Smooth muscle cell (in vitro differentiated cells): Measurements from ENCODE around the gene XRCC4. TPM values are rescaled to one million over a fixed set of nuclear protein-coding genes. Genes with fewer than 3 reads are reported as not detected.

ENCODE experiments used
- DNase-seq: peaks from one replicate; lab custom pipeline; 2025; ENCODE audit not compliant: unreplicated experiment; lab: John Stamatoyannopoulos, UW
- H2AFZ ChIP-seq: fragments of 200-600 bp; sonication (generic); 2 replicates; pipeline ENCODE4 v1.6.0; 2016; ENCODE audit warnings: antibody characterized with exemption, low read depth, mild to moderate bottlenecking
- H3F3A ChIP-seq: fragments of 200-600 bp; sonication (generic); 2 replicates; pipeline ENCODE4 v1.6.0; 2017; ENCODE audit warnings: antibody characterized with exemption, low read depth
- H3K27ac ChIP-seq: fragments of 200-600 bp; sonication (generic); 2 replicates; pipeline ENCODE4 v1.5.1; 2016; ENCODE audit warnings: low read depth, mild to moderate bottlenecking
- H3K27me3 ChIP-seq: fragments of 200-600 bp; sonication (generic); 2 replicates; pipeline ENCODE4 v1.6.1; 2016; ENCODE audit warnings: low read depth, mild to moderate bottlenecking
- H3K36me3 ChIP-seq: fragments of 200-600 bp; sonication (generic); 2 replicates; pipeline ENCODE4 v1.5.1; 2016; ENCODE audit warnings: low read depth
- H3K4me1 ChIP-seq: fragments of 200-600 bp; sonication (generic); 2 replicates; pipeline ENCODE4 v1.5.1; 2016; ENCODE audit warnings: low read depth
- H3K4me2 ChIP-seq: fragments of 200-600 bp; sonication (generic); 2 replicates; pipeline ENCODE4 v1.6.0; 2016; ENCODE audit warnings: mild to moderate bottlenecking
- H3K4me3 ChIP-seq: fragments of 200-600 bp; sonication (generic); 2 replicates; pipeline ENCODE4 v1.5.1; 2016; ENCODE audit warnings: mild to moderate bottlenecking
- H3K79me2 ChIP-seq: fragments of 200-600 bp; sonication (generic); 2 replicates; pipeline ENCODE4 v1.6.0; 2016; ENCODE audit warnings: low read depth, mild to moderate bottlenecking
- H3K9ac ChIP-seq: fragments of 200-600 bp; sonication (generic); 2 replicates; pipeline ENCODE4 v1.6.0; 2016; ENCODE audit warnings: low read depth
- H3K9me3 ChIP-seq: fragments of 200-600 bp; sonication (generic); replicated peaks from 2 replicates; pipeline ENCODE4 v1.5.1; 2016; ENCODE audit warnings: low read depth
- H4K20me1 ChIP-seq: fragments of 200-600 bp; sonication (generic); 2 replicates; pipeline ENCODE4 v1.6.0; 2016; ENCODE audit warnings: low read depth
- WGBS: methylation state at CpG from one replicate; pipeline ENCODE4 v1.1.7; 2016; ENCODE audit warnings: low lambda C conversion rate; 5-methylcytosine and 5-hydroxymethylcytosine counted together
- polyA plus RNA-seq: library from polyadenylated mRNA; unstranded; fragments of >200 nt; fragmentation: Nextera tagmentation; extraction: Ambion mirVana; gene quantifications from 2 replicates; pipeline ENCODE4 v1.2.1, GENCODE V29; 2016
- total RNA-seq: library from RNA; depleted of rRNA; stranded (reverse); fragments of >200 nt; gene quantifications from 2 replicates; pipeline ENCODE4 v1.2.3, GENCODE V29; 2014
- TF ChIP-seq, protein P1 (sequence below): fragments of 200-600 bp; sonication (generic); IDR thresholded peaks from 2 replicates; pipeline ENCODE4 v1.5.1; 2017; ENCODE audit warnings: borderline replicate concordance, mild to moderate bottlenecking, antibody characterized with exemption; ENCODE audit not compliant: insufficient read depth, poor library complexity, severe bottlenecking

XRCC4 gene
- total and polyA plus RNA-seq, 2 experiments from 2014 or later = 98.1 to 110 TPM

DNA sequence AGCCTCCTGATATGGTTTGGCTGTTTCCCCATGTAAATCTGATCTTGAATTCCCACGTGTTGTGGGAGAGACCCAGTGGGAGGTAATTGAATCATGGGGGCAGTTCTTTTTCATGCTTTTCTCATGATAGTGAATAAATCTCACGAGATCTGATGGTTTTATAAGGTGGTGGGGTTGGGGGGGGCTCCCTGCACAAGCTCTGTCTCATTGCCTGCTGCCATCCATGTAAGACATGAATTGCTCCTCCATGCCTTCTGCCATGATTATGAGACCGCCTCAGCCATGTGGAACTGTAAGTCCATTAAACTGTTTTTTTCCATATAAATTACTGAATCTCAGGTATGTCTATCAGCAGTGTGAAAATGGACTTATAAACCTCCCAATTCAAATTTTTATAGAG lies 12.8 kb downstream of the XRCC4 start:
- Histone ChIP-seq H3F3A (peaks cover 3% of the 10 kb centered on the region), H3K27ac (no peak overlapping the region), H4K20me1 (no peaks in the 10 kb centered on the region), H3K36me3 (no peaks in the 10 kb centered on the region), H3K4me2 (no peak overlapping the region), H3K4me3 (no peak overlapping the region), H2AFZ (no peak overlapping the region), H3K27me3 (no peaks in the 10 kb centered on the region), H3K79me2 (peaks cover 34% of the 10 kb centered on the region), H3K4me1 (no peaks in the 10 kb centered on the region), H3K9ac (no peak overlapping the region), H3K9me3 (no peaks in the 10 kb centered on the region)
- TF ChIP-seq, protein P1, sequence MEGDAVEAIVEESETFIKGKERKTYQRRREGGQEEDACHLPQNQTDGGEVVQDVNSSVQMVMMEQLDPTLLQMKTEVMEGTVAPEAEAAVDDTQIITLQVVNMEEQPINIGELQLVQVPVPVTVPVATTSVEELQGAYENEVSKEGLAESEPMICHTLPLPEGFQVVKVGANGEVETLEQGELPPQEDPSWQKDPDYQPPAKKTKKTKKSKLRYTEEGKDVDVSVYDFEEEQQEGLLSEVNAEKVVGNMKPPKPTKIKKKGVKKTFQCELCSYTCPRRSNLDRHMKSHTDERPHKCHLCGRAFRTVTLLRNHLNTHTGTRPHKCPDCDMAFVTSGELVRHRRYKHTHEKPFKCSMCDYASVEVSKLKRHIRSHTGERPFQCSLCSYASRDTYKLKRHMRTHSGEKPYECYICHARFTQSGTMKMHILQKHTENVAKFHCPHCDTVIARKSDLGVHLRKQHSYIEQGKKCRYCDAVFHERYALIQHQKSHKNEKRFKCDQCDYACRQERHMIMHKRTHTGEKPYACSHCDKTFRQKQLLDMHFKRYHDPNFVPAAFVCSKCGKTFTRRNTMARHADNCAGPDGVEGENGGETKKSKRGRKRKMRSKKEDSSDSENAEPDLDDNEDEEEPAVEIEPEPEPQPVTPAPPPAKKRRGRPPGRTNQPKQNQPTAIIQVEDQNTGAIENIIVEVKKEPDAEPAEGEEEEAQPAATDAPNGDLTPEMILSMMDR = no peak
- DNase-seq = no peak
- 98% methylated on average over 3 of the region's 3 CpGs for WGBS

DNA sequence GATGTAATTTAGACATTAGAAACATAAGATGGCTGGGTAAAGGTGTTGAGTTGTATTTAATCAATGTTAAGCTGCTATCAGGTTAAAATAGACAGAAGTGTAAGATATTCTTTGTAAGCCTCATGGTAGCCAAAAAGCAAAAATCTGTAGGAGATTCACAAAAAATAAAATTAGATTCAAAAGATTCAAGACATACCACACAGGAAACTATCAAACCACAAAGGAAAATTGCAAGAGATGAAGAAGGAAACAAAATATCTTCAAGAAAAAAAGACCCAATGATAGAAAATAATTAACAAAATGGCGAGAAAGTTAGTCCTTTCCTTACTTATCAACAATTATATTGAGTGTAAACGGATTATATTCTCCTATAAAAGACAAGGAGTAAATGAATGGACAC lies 15.3 kb downstream of the XRCC4 start:
- H3K9ac ChIP-seq = no peak overlapping the region
- TF ChIP-seq, protein P1 = no peak
- no peaks in the 10 kb centered on the region for H3K9me3 ChIP-seq
- H3K27ac ChIP-seq = no peak overlapping the region
- DNase-seq = no peak
- H2AFZ ChIP-seq = no peak overlapping the region
- H3K79me2 ChIP-seq = peaks cover 39% of the 10 kb centered on the region
- no peaks in the 10 kb centered on the region for H3K4me1 ChIP-seq
- H3K27me3 ChIP-seq = no peaks in the 10 kb centered on the region
- no peak overlapping the region for H3K4me3 ChIP-seq
- 99% methylated on average over 2 of the region's 2 CpGs for WGBS
- H3F3A ChIP-seq = peaks cover 8% of the 10 kb centered on the region
- H4K20me1 ChIP-seq = no peaks in the 10 kb centered on the region
- no peaks in the 10 kb centered on the region for H3K36me3 ChIP-seq
- H3K4me2 ChIP-seq = no peak overlapping the region

DNA sequence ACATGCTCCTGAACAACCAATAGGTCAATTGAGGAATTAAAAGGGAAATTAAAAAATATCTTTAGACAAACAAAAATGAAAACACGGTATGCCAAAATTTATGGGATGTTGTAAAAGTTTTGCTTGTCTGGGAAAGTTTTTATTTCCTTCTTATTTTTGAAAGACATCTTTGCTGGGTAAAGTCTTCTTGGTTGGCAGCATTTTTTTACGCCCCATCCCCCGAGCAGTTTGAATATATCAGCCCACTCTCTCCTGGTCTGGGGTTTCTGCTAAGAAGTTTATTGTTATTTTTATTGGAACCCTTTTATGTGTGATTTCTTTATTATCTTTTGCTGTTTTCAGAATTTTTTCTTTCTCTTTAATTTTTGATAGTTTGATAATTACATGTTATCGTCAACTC lies 16.3 kb downstream of the XRCC4 start:
- Histone ChIP-seq H3K27me3 (no peaks in the 10 kb centered on the region), H3K27ac (no peak overlapping the region), H2AFZ (no peak overlapping the region), H3K9me3 (no peaks in the 10 kb centered on the region), H3K4me2 (no peak overlapping the region), H4K20me1 (no peaks in the 10 kb centered on the region), H3K4me3 (no peak overlapping the region), H3K79me2 (peaks cover 39% of the 10 kb centered on the region), H3K9ac (no peak overlapping the region), H3K36me3 (no peaks in the 10 kb centered on the region), H3K4me1 (peaks cover 7% of the 10 kb centered on the region), H3F3A (peaks cover 8% of the 10 kb centered on the region)
- TF ChIP-seq, protein P1 = no peak
- no peak for DNase-seq
- 100% methylated on average over 4 of the region's 4 CpGs for WGBS

DNA sequence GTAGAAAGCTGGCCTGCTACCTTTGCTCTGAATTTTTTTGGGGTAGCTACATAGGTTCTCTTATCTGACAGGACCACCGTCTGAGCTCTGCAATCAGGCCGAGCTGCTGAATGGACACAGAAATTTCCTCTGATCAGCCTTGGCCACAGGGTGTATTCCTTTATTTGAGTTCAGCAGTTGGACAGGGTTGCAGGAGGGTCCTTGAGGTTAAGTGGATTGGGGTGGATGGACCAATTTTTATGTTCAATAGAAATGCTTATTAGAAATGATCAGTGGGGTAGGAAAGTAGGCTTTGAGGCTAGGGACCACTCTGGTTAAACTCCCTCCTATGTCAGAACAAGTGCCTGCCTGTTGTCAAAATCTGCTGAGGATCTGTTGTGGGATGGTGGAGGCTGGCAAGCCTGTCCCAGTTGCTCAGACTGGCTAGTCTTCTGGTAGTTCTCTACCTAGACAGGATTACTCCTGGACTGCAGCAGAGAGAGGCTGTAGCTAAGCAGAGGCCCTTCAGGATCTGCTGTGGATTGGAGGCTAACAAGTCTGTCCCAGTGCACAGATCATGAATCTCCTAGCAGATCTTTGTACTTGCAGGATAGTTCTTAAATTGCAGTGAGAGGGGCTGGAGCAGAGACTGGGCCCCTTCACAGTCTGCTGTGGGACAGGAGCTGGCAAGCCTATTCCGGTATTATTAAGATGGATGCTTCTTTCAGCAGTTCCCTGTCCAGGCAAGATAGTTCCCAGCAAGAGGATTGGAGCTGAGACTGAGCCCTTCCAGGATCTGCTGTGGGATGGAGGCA lies 18.0 kb downstream of the XRCC4 start:
- Histone ChIP-seq H3K4me2 (peak overlapping the region; percentile 42), H3K9me3 (no peaks in the 10 kb centered on the region), H3K4me3 (no peak overlapping the region), H3K79me2 (peaks cover 56% of the 10 kb centered on the region), H3K27ac (peak overlapping the region; percentile 97), H3K27me3 (no peaks in the 10 kb centered on the region), H3K4me1 (peaks cover 23% of the 10 kb centered on the region), H3K36me3 (no peaks in the 10 kb centered on the region), H3K9ac (no peak overlapping the region), H3F3A (peaks cover 8% of the 10 kb centered on the region), H4K20me1 (no peaks in the 10 kb centered on the region), H2AFZ (no peak overlapping the region)
- DNase-seq = no peak
- 73% methylated on average over 3 of the region's 3 CpGs for WGBS
- TF ChIP-seq, protein P1 = no peak
